ENCODE measurements around the gene CREB5. TPM values are rescaled to one million over a fixed set of nuclear protein-coding genes. Genes with fewer than 3 reads are reported as not detected.

Gene CREB5
- polyA plus RNA-seq, 1 donor from 2014 or later, result 3.7 TPM

DNA sequence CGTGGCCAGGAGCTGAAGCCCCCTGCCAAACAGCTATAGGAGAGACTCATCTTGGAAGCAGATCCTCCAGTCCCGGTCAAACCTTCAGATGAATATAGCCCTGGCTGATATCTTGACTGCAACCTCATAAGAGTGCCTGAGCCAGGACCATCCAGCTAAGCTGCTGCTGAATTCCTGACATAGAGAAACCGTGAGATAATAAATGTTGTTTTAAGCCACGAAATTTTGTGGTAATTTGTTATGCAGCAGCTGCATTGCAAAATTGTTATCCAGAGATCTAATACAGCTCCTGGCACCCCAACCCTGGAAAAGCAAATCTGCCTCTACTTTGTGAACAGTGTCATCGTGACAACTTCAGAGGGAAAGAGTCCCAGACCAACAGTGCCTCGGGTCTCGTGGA is 119.9 kb downstream of the CREB5 start:
- H4K20me1 ChIP-seq (ENCODE audit: insufficient read depth), result no peaks in the 10 kb centered on the region
- TF ChIP-seq EP300 (conservative IDR thresholded peaks at IDR 0.05; ENCODE audit: poor library complexity, severe bottlenecking) (no peak), SMC3 (conservative IDR thresholded peaks at IDR 0.05; ENCODE audit: poor library complexity) (no peak), POLR2AphosphoS5 (IDR thresholded peaks at IDR 0.05) (no peak), TAF1 (IDR thresholded peaks at IDR 0.05; ENCODE audit: low read depth) (no peak), EZH2 (IDR thresholded peaks at IDR 0.05; ENCODE audit: borderline replicate concordance, insufficient read depth, low read length, poor library complexity, severe bottlenecking) (no peak), MXI1 (conservative IDR thresholded peaks at IDR 0.05; ENCODE audit: poor library complexity, severe bottlenecking) (no peak)
- TF ChIP-seq, protein P1, sequence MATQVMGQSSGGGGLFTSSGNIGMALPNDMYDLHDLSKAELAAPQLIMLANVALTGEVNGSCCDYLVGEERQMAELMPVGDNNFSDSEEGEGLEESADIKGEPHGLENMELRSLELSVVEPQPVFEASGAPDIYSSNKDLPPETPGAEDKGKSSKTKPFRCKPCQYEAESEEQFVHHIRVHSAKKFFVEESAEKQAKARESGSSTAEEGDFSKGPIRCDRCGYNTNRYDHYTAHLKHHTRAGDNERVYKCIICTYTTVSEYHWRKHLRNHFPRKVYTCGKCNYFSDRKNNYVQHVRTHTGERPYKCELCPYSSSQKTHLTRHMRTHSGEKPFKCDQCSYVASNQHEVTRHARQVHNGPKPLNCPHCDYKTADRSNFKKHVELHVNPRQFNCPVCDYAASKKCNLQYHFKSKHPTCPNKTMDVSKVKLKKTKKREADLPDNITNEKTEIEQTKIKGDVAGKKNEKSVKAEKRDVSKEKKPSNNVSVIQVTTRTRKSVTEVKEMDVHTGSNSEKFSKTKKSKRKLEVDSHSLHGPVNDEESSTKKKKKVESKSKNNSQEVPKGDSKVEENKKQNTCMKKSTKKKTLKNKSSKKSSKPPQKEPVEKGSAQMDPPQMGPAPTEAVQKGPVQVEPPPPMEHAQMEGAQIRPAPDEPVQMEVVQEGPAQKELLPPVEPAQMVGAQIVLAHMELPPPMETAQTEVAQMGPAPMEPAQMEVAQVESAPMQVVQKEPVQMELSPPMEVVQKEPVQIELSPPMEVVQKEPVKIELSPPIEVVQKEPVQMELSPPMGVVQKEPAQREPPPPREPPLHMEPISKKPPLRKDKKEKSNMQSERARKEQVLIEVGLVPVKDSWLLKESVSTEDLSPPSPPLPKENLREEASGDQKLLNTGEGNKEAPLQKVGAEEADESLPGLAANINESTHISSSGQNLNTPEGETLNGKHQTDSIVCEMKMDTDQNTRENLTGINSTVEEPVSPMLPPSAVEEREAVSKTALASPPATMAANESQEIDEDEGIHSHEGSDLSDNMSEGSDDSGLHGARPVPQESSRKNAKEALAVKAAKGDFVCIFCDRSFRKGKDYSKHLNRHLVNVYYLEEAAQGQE (IDR thresholded peaks at IDR 0.05; ENCODE audit: borderline replicate concordance), result no peak
- TF ChIP-seq, protein P2, sequence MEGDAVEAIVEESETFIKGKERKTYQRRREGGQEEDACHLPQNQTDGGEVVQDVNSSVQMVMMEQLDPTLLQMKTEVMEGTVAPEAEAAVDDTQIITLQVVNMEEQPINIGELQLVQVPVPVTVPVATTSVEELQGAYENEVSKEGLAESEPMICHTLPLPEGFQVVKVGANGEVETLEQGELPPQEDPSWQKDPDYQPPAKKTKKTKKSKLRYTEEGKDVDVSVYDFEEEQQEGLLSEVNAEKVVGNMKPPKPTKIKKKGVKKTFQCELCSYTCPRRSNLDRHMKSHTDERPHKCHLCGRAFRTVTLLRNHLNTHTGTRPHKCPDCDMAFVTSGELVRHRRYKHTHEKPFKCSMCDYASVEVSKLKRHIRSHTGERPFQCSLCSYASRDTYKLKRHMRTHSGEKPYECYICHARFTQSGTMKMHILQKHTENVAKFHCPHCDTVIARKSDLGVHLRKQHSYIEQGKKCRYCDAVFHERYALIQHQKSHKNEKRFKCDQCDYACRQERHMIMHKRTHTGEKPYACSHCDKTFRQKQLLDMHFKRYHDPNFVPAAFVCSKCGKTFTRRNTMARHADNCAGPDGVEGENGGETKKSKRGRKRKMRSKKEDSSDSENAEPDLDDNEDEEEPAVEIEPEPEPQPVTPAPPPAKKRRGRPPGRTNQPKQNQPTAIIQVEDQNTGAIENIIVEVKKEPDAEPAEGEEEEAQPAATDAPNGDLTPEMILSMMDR (IDR thresholded peaks at IDR 0.05; ENCODE audit: poor library complexity, severe bottlenecking), result no peak
- H3K9me2 ChIP-seq (ENCODE audit: insufficient read depth, low read length), result no peaks in the 10 kb centered on the region
- H3K27me3 ChIP-seq (ENCODE audit: insufficient read depth, low read depth, low read length), result no peaks in the 10 kb centered on the region
- no peaks in the 10 kb centered on the region for H3K36me3 ChIP-seq (ENCODE audit: insufficient read depth, low read length)
- no peaks in the 10 kb centered on the region for H3K9me3 ChIP-seq (ENCODE audit: low read length)
- H2AFZ ChIP-seq (ENCODE audit: low read depth, low read length), result no peak overlapping the region
- no peak overlapping the region for H3K27ac ChIP-seq (ENCODE audit: low read length)
- no peaks in the 10 kb centered on the region for H3F3A ChIP-seq (ENCODE audit: insufficient read depth, low read length, poor library complexity, severe bottlenecking)
- no peak overlapping the region for H3K9ac ChIP-seq (ENCODE audit: low read length)
- no peak overlapping the region for H3K4me2 ChIP-seq (ENCODE audit: low read length)
- H3K4me3 ChIP-seq (ENCODE audit: low read length), result no peak overlapping the region
- H3K79me2 ChIP-seq (replicated peaks; ENCODE audit: insufficient read depth, low read length), result no peaks in the 10 kb centered on the region

DNA sequence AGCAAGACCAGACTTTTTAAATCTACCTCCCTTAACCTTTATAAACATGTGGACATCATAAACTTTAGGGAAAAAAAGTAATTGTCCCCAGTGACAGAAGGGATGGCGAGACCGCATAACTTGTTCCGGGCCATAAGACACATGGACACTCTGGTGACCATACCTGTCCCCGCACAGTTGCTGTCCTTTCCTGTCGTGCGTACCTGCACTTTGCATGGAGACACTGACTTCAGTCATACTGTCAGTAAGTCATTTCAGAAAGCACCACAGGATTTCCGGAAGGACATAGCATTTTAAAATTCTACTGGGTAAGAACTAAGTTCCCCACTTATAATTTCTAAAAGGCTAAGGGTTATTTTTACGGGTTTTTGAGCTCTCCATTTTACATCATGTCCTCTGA is 120.9 kb downstream of the CREB5 start:
- no peak for TF ChIP-seq EZH2 (IDR thresholded peaks at IDR 0.05; ENCODE audit: borderline replicate concordance, insufficient read depth, low read length, poor library complexity, severe bottlenecking)
- H3K4me2 ChIP-seq (ENCODE audit: low read length), result no peak overlapping the region
- H2AFZ ChIP-seq (ENCODE audit: low read depth, low read length), result no peak overlapping the region
- H3K27ac ChIP-seq (ENCODE audit: low read length), result no peak overlapping the region
- no peaks in the 10 kb centered on the region for H3K9me3 ChIP-seq (ENCODE audit: low read length)
- no peaks in the 10 kb centered on the region for H3K27me3 ChIP-seq (ENCODE audit: insufficient read depth, low read depth, low read length)
- no peaks in the 10 kb centered on the region for H3F3A ChIP-seq (ENCODE audit: insufficient read depth, low read length, poor library complexity, severe bottlenecking)
- no peak overlapping the region for H3K4me3 ChIP-seq (ENCODE audit: low read length)
- H3K9ac ChIP-seq (ENCODE audit: low read length), result no peak overlapping the region
- H3K36me3 ChIP-seq (ENCODE audit: insufficient read depth, low read length), result no peaks in the 10 kb centered on the region
- H4K20me1 ChIP-seq (ENCODE audit: insufficient read depth), result no peaks in the 10 kb centered on the region
- H3K9me2 ChIP-seq (ENCODE audit: insufficient read depth, low read length), result no peaks in the 10 kb centered on the region
- H3K79me2 ChIP-seq (replicated peaks; ENCODE audit: insufficient read depth, low read length), result no peaks in the 10 kb centered on the region
